Lower lobe of right lung (tissue), 2 donors: Measurements from ENCODE around the gene FANK1. TPM values are rescaled to one million over a fixed set of nuclear protein-coding genes. Genes with fewer than 3 reads are reported as not detected.
"Not testable (repeated sequence)": the region's sequence is repeated elsewhere in the genome, so short reads cannot be mapped to it uniquely, and the experiment has no call there.

Experiments used
- ATAC-seq, 2 donors: fragments of 200-7000 bp; cut with Tn5 transposase; one replicate each; pipeline ENCODE4 v1.9.1; 2020 to 2022; ENCODE audit warnings: mild to moderate bottlenecking in 2 of 2, moderate library complexity in 2 of 2
- DNase-seq: peaks from one replicate; pipeline ENCODE4 v3.0.0-alpha.2; 2020
- H3K27ac ChIP-seq: fragments of 200-600 bp; one replicate; pipeline ENCODE4 v1.8.0; 2022
- H3K27me3 ChIP-seq: fragments of 200-600 bp; one replicate; pipeline ENCODE4 v1.8.0; 2022; ENCODE audit warnings: low read depth
- H3K36me3 ChIP-seq: fragments of 200-600 bp; one replicate; pipeline ENCODE4 v1.8.0; 2022; ENCODE audit warnings: mild to moderate bottlenecking
- H3K4me1 ChIP-seq: fragments of 200-600 bp; one replicate; pipeline ENCODE4 v1.8.0; 2022
- H3K4me3 ChIP-seq: fragments of 200-600 bp; one replicate; pipeline ENCODE4 v1.8.0; 2022; ENCODE audit warnings: mild to moderate bottlenecking
- H3K9me3 ChIP-seq: fragments of 200-600 bp; one replicate; pipeline ENCODE4 v1.8.0; 2022
- CTCF ChIP-seq: fragments of 200-600 bp; IDR thresholded peaks from one replicate; pipeline ENCODE4 v1.8.0; 2022; ENCODE audit warnings: antibody characterized with exemption, mild to moderate bottlenecking
- intact Hi-C: fragments of 100-400 bp; cut with DNase I; formaldehyde crosslinking; loops from one replicate; pipeline ENCODE4 v1.11.0; 2022
- total RNA-seq: library from RNA; stranded (reverse); fragmentation: NEBNext Ultra II Directional; extraction: Animal tissue kit (Norgen Biotek cat#: 25700); gene quantifications from one replicate; pipeline ENCODE4 v1.2.1, GENCODE V29; 2021
- donor health status: DM: no; HTN: yes; CAD: no; lungs with severe emphysema.

FANK1 gene
- total RNA-seq, 1 donor from 2014 or later: 11.5 TPM

- no peak for TF ChIP-seq CTCF
- H3K27ac ChIP-seq: no peak overlapping the region
- H3K4me3 ChIP-seq: no peak overlapping the region
- ATAC-seq: no peak
- no peaks in the 10 kb centered on the region for H3K9me3 ChIP-seq
- intact Hi-C loops: no loop called here
- no peaks in the 10 kb centered on the region for H3K36me3 ChIP-seq
- H3K27me3 ChIP-seq: no peaks in the 10 kb centered on the region
- no peaks in the 10 kb centered on the region for H3K4me1 ChIP-seq
- no peak for DNase-seq
Measured at GRCh38 chr10:125964558-125964957, 68.2 kb downstream of the FANK1 start.

GRCh38 chr10:125967533-125967932 is 71.2 kb downstream of the FANK1 start:
- H3K9me3 ChIP-seq: no peaks in the 10 kb centered on the region
- H3K4me1 ChIP-seq: no peaks in the 10 kb centered on the region
- no peak overlapping the region for H3K27ac ChIP-seq
- no peaks in the 10 kb centered on the region for H3K36me3 ChIP-seq
- no peak overlapping the region for H3K4me3 ChIP-seq
- TF ChIP-seq CTCF: no peak
- intact Hi-C loops: no loop called here
- H3K27me3 ChIP-seq: no peaks in the 10 kb centered on the region
- ATAC-seq (no peak), DNase-seq (no peak)

- DNase-seq, H3K9me3 ChIP-seq, H3K36me3 ChIP-seq, H3K4me3 ChIP-seq, H3K27ac ChIP-seq, intact Hi-C loops, H3K27me3 ChIP-seq, ATAC-seq, H3K4me1 ChIP-seq: not testable (repeated sequence)
Measured at GRCh38 chr10:125970077-125970630, 73.8 kb downstream of the FANK1 start.

- Histone ChIP-seq H3K9me3 (no peaks in the 10 kb centered on the region), H3K27ac (no peak overlapping the region), H3K36me3 (no peaks in the 10 kb centered on the region), H3K4me1 (no peaks in the 10 kb centered on the region), H3K4me3 (no peak overlapping the region), H3K27me3 (no peaks in the 10 kb centered on the region)
- intact Hi-C loops: no loop called here
- ATAC-seq: no peak
- TF ChIP-seq CTCF: no peak
- no peak for DNase-seq
Measured at GRCh38 chr10:125976960-125977605, 80.7 kb downstream of the FANK1 start.

GRCh38 chr10:125979976-125980375 is 83.6 kb downstream of the FANK1 start:
- ATAC-seq (no peak), DNase-seq (no peak)
- TF ChIP-seq CTCF: no peak

GRCh38 chr10:125980521-125981035 is 84.2 kb downstream of the FANK1 start:
- ATAC-seq (no peak), DNase-seq (no peak)
- no peaks in the 10 kb centered on the region for H3K9me3 ChIP-seq
- H3K27ac ChIP-seq: no peak overlapping the region
- intact Hi-C loops: no loop called here
- no peaks in the 10 kb centered on the region for H3K27me3 ChIP-seq
- no peak overlapping the region for H3K4me3 ChIP-seq
- no peaks in the 10 kb centered on the region for H3K4me1 ChIP-seq
- H3K36me3 ChIP-seq: no peaks in the 10 kb centered on the region
- no peak for TF ChIP-seq CTCF

More at GRCh38 chr10:125979976-125980375, 83.6 kb downstream of the FANK1 start:
- Histone ChIP-seq H3K4me1 (no peaks in the 10 kb centered on the region), H3K36me3 (no peaks in the 10 kb centered on the region), H3K4me3 (no peak overlapping the region), H3K27me3 (no peaks in the 10 kb centered on the region), H3K9me3 (no peaks in the 10 kb centered on the region), H3K27ac (no peak overlapping the region)
- intact Hi-C loops: no loop called here
